HPDE6-E6E7 (cell line): ENCODE results near the gene POLQ.
"Not testable (repeated sequence)": the region's sequence is repeated elsewhere in the genome, so short reads cannot be mapped to it uniquely, and the experiment has no call there.

Experiments used
- DNase-seq: peaks from one replicate; pipeline ENCODE4 v3.0.0; 2011; ENCODE audit warnings: missing footprints; ENCODE audit errors: extremely low spot score

Gene POLQ

GRCh38 chr3:121424549-121424948 lies 121.2 kb downstream of the POLQ start:
- DNase-seq, result no peak

GRCh38 chr3:121418182-121418581 lies 127.6 kb downstream of the POLQ start:
- no peak for DNase-seq

- no peak for DNase-seq
Measured at GRCh38 chr3:121414924-121415323, 130.9 kb downstream of the POLQ start.

DNA sequence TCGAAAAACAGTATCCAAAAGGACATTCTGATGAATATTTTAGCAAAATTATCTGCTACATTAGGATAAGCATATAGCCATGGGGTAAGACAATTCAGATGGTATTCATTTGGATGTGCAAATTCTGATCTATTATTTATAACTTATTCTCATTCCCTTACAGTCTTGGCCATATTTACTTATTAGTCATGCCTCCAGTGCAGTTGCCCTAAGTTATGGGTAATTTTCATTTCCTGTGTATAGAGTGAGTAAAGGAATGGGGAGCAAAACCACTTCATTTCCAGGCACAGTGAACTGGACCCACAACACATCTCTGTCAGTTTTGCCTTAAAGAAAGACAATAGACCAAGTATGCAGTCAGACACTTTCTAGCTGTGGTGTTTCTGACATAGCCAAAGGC lies 134.3 kb downstream of the POLQ start:
- DNase-seq, result no peak

DNA sequence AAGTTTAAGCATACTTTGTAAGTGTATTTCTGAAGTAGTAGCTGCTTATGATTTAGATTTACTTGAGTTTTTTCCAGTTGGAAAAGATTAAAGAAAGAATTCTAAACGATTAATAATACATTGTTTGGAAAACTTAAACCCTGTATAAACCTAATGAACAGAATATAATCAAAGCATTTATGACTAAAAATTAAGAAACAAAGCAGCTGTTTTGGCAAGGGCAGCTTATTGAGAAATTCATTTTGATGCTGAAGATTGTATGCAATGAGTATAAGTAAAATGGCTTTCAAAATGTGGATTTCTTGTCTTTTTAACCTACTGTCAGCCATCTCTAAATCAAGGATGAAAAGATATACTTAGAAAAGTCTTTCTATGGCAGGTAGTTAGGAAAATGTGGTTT lies 140.2 kb downstream of the POLQ start:
- no peak for DNase-seq

DNA sequence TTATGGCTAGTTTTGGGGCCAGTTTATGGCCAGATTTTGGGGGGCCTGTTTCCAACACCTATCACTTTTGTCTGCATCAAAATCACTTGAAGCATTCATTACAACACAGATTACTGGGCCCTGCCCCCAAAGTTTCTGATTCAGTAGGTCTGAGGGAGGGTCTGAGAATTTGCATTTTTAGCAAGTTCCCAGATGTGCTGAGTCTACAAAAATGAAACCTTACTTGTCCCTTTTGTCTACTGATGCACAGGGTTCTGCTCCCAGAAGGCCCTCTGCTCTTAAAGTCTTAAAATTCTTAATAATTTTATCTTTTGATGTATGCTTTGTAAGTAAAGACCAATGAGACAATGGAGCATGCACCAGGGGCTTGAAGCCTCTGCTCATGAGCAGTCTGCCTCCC lies 146.0 kb downstream of the POLQ start:
- DNase-seq, result no peak

- not testable (repeated sequence) for DNase-seq
Measured at GRCh38 chr3:121398051-121398450, 147.7 kb downstream of the POLQ start.

DNA sequence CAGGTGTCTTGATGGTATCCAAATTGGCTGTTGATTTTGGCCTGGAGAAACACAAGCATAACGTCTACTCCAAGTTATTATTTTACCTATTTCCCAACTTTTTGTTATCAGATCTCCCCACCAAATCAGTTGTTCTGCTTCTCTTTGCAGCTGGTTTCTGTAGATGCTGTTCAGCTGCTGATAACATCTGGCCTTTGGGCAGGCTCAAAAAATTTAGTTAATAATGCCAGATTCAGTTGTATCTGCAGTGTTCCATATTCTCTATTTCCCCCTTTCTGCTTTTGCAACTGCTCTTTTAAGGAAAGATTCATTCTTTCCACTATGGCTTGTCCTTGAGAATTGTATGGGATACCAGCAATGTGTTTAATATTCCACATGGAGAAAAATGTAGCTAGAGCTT lies 149.8 kb downstream of the POLQ start:
- not testable (repeated sequence) for DNase-seq

- not testable (repeated sequence) for DNase-seq
Measured at GRCh38 chr3:121388308-121388707, 157.5 kb downstream of the POLQ start.
